IMR-90 (cell line): ENCODE data around the gene NMB. TPM values are rescaled to one million over a fixed set of nuclear protein-coding genes. Genes with fewer than 3 reads are reported as not detected.

Experiments used
- ATAC-seq: fragments of 200-7000 bp; cut with Tn5 transposase; 2 replicates; pipeline ENCODE4 v1.9.1; 2020; ENCODE audit warnings: low read depth, mild to moderate bottlenecking, moderate library complexity
- BruUV-seq: library from RNA; stranded (reverse); fragments of 400-500 nt; replicated peaks from 2 replicates; lab custom pipeline; 2021; lab: Mats Ljungman, UMichigan
- CTCF ChIA-PET: fragments of 300-600 bp; formaldehyde crosslinking; extraction: SDS; loops from one replicate; lab custom pipeline; 2021; ENCODE audit warnings: antibody characterized with exemption; lab: Yijun Ruan, JAX
- POLR2A ChIA-PET: fragments of 300-600 bp; sonication (Branson Sonifier 250); formaldehyde crosslinking; loops from one replicate; lab custom pipeline; 2022; ENCODE audit warnings: antibody characterized with exemption; ENCODE audit not compliant: unreplicated experiment; lab: Charles Lee
- DNase-seq: peaks from one replicate; pipeline ENCODE4 v3.0.0; 2013
- H2AFZ ChIP-seq: replicated peaks from 2 replicates; pipeline ENCODE3; 2013; ENCODE audit warnings: low read length, mild to moderate bottlenecking; ENCODE audit not compliant: poor library complexity
- H2AK5ac ChIP-seq: 2 replicates; pipeline ENCODE4 v1.6.1; 2013; ENCODE audit warnings: low read depth, low read length, inconsistent platforms
- H2AK9ac ChIP-seq: replicated peaks from 2 replicates; pipeline ENCODE3; 2013; ENCODE audit warnings: mild to moderate bottlenecking, low read depth, low read length, moderate library complexity; ENCODE audit not compliant: poor library complexity
- H2BK120ac ChIP-seq: 2 replicates; pipeline ENCODE4 v1.6.1; 2013; ENCODE audit warnings: low read depth, low read length, inconsistent platforms
- H2BK15ac ChIP-seq: 3 replicates; pipeline ENCODE4 v1.6.1; 2013; ENCODE audit warnings: low read depth, low read length, inconsistent platforms
- H2BK20ac ChIP-seq: 2 replicates; pipeline ENCODE4 v1.6.1; 2013; ENCODE audit warnings: low read depth, mild to moderate bottlenecking, inconsistent platforms, low read length, moderate library complexity
- H2BK5ac ChIP-seq: 2 replicates; pipeline ENCODE4 v1.6.1; 2013; ENCODE audit warnings: mild to moderate bottlenecking, low read depth, low read length, inconsistent platforms; ENCODE audit not compliant: poor library complexity, severe bottlenecking
- H3K14ac ChIP-seq: replicated peaks from 2 replicates; pipeline ENCODE4 v1.6.1; 2013; ENCODE audit warnings: low read depth, low read length, inconsistent platforms
- H3K18ac ChIP-seq: 2 replicates; pipeline ENCODE4 v1.6.1; 2013; ENCODE audit warnings: low read depth, low read length, control low read depth
- H3K23ac ChIP-seq: 2 replicates; pipeline ENCODE4 v1.6.1; 2013; ENCODE audit warnings: low read depth, low read length, inconsistent platforms
- H3K27ac ChIP-seq: 2 replicates; pipeline ENCODE4 v1.5.1; 2013; ENCODE audit warnings: mild to moderate bottlenecking, control low read depth, low read length; ENCODE audit not compliant: insufficient read depth
- H3K27me3 ChIP-seq: 2 replicates; pipeline ENCODE4 v1.6.1; 2013; ENCODE audit warnings: low read length; ENCODE audit not compliant: control insufficient read depth, insufficient read depth
- H3K36me3 ChIP-seq: 2 replicates; pipeline ENCODE4 v1.6.1; 2013; ENCODE audit warnings: low read length, mixed read lengths; ENCODE audit not compliant: control insufficient read depth, insufficient read depth
- H3K4ac ChIP-seq: 2 replicates; pipeline ENCODE4 v1.6.1; 2013; ENCODE audit warnings: low read depth, low read length, inconsistent platforms
- H3K4me1 ChIP-seq: 2 replicates; pipeline ENCODE4 v1.6.1; 2013; ENCODE audit warnings: low read length, mixed read lengths; ENCODE audit not compliant: control insufficient read depth, insufficient read depth
- H3K4me2 ChIP-seq: 2 replicates; pipeline ENCODE4 v1.6.1; 2013; ENCODE audit warnings: low read depth, mild to moderate bottlenecking, control low read depth, low read length, moderate library complexity
- H3K4me3 ChIP-seq: 2 replicates; pipeline ENCODE4 v1.5.1; 2013; ENCODE audit warnings: low read depth, mild to moderate bottlenecking, control low read depth, low read length, moderate library complexity; ENCODE audit not compliant: insufficient read depth
- H3K56ac ChIP-seq: 2 replicates; pipeline ENCODE4 v1.6.1; 2013; ENCODE audit warnings: low read length, inconsistent platforms; ENCODE audit not compliant: insufficient read depth; ENCODE audit errors: extremely low read depth
- H3K79me1 ChIP-seq, 2 experiments: 2 replicates each; pipeline ENCODE4 v1.6.1; 2013; ENCODE audit warnings: low read length in 2 of 2, inconsistent platforms in 1 of 2, low read depth in 1 of 2
- H3K9ac ChIP-seq: 2 replicates; pipeline ENCODE4 v1.6.1; 2013; ENCODE audit warnings: low read depth, low read length, control low read depth
- H3K9me1 ChIP-seq: 2 replicates; pipeline ENCODE4 v1.6.1; 2013; ENCODE audit warnings: low read length, inconsistent platforms; ENCODE audit not compliant: insufficient read depth
- H3K9me3 ChIP-seq: 2 replicates; pipeline ENCODE4 v1.6.1; 2013; ENCODE audit warnings: low read length; ENCODE audit not compliant: control insufficient read depth, insufficient read depth
- H4K20me1 ChIP-seq: 2 replicates; pipeline ENCODE4 v1.6.1; 2013; ENCODE audit warnings: low read length, inconsistent platforms; ENCODE audit not compliant: insufficient read depth
- H4K5ac ChIP-seq: 2 replicates; pipeline ENCODE4 v1.6.1; 2013; ENCODE audit warnings: mild to moderate bottlenecking, low read depth, low read length, control low read depth
- H4K8ac ChIP-seq, 2 experiments: 2 replicates each; pipeline ENCODE4 v1.6.1; 2013; ENCODE audit warnings: low read depth in 2 of 2, low read length in 2 of 2, control low read depth in 1 of 2, inconsistent platforms in 1 of 2
- H4K91ac ChIP-seq: 2 replicates; pipeline ENCODE4 v1.6.1; 2013; ENCODE audit warnings: low read depth, low read length, inconsistent platforms; ENCODE audit not compliant: insufficient read depth
- MAFK ChIP-seq: IDR thresholded peaks from 2 replicates; pipeline ENCODE4 v1.6.1; 2012; ENCODE audit warnings: low read depth, low read length, improper control_type of control experiment
- MXI1 ChIP-seq: IDR thresholded peaks from 2 replicates; pipeline ENCODE4 v1.6.1; 2012; ENCODE audit warnings: low read depth, mild to moderate bottlenecking, low read length, moderate library complexity, borderline replicate concordance
- RFX5 ChIP-seq: IDR thresholded peaks from 2 replicates; pipeline ENCODE4 v1.8.0; 2012; ENCODE audit warnings: low read depth, mild to moderate bottlenecking, low read length, moderate library complexity
- WGBS, 2 experiments: methylation state at CpG; one replicate each; pipeline versions ENCODE4 v1.1.5 to v1.1.7; 2013; ENCODE audit warnings: missing lambda C conversion rate in 2 of 2; ENCODE audit not compliant: insufficient read length in 1 of 2; ENCODE audit errors: extremely low coverage in 2 of 2; 5-methylcytosine and 5-hydroxymethylcytosine counted together
- dilution Hi-C: fragments of 300-500 bp; cut with HindIII; formaldehyde crosslinking; loops from one replicate; pipeline ENCODE4 v1.14.3; 2018; ENCODE audit warnings: low sequenced_read_pairs; ENCODE audit not compliant: unreplicated experiment
- in situ Hi-C: fragments of 300-500 bp; cut with MboI; formaldehyde crosslinking; loops from 3 replicates; pipeline ENCODE4 v1.14.3; 2019; ENCODE audit warnings: low sequenced_read_pairs, inconsistent platforms, mixed read lengths
- intact Hi-C: fragments of 100-400 bp; cut with micrococcal nuclease; formaldehyde crosslinking; loops from 2 replicates; pipeline ENCODE4 v1.10.0; 2022
- polyA plus RNA-seq, 3 experiments: library from polyadenylated mRNA; depleted of rRNA; stranded (reverse); fragments of >200 nt; gene quantifications; 2 replicates each; pipeline ENCODE4 v1.2.3, GENCODE V29; 2012; ENCODE audit warnings: low replicate concordance in 1 of 3
- total RNA-seq: library from RNA; depleted of rRNA; stranded (reverse); fragments of >200 nt; gene quantifications from 2 replicates; pipeline ENCODE4 v1.2.3, GENCODE V29; 2012
- TF ChIP-seq, protein P1 (sequence below): conservative IDR thresholded peaks from 2 replicates; pipeline ENCODE4 v1.5.1; 2012; ENCODE audit warnings: mild to moderate bottlenecking, low read depth, low read length, improper control_type of control experiment
- TF ChIP-seq, protein P2 (sequence below): fragments of 150-350 bp; IDR thresholded peaks from 2 replicates; pipeline ENCODE4 v1.6.1; 2016; ENCODE audit warnings: low read depth, mild to moderate bottlenecking, low read length, moderate library complexity, borderline replicate concordance

Gene NMB
- total and polyA plus RNA-seq, 2 of the 4 experiments (the other 2 are of a cell fraction): 1.3 to 3.8 TPM

DNA sequence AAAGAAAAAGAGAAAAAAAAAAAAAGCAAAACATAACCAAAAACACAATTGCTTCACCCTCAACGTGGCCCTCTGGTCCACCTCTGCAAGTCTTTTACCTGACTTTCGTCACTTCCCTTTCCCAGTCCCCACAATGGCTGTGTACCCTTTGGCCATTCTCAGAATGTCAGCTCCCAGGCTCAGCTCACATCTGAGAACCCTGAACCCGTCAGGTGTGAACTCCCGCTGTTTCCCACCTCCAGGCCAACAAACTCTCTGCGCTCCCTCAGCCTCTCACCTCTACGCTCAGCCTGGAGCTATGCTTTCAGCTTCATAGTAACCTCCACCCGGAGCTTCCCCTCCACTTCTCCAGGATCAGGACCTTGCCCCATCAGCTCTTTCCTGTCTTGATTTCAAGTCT is 33.6 kb downstream of the NMB start:
- Histone ChIP-seq H3K27ac (no peak overlapping the region), H3K9ac (no peak overlapping the region), H3K9me1 (no peaks in the 10 kb centered on the region), H3K79me1 (peaks cover 6 to 19% of the 10 kb centered on the region in 2 experiments), H2BK20ac (no peak overlapping the region), H2BK15ac (no peak overlapping the region), H3K56ac (no peak overlapping the region), H3K36me3 (peaks cover 34% of the 10 kb centered on the region), H2BK120ac (no peak overlapping the region), H4K20me1 (no peaks in the 10 kb centered on the region), H3K27me3 (no peaks in the 10 kb centered on the region), H3K18ac (no peak overlapping the region), H2BK5ac (no peak overlapping the region), H3K14ac (no peak overlapping the region), H4K5ac (no peak overlapping the region), H3K4me3 (no peak overlapping the region), H3K23ac (no peak overlapping the region), H2AK5ac (no peak overlapping the region), H4K8ac (no peak overlapping the region), H3K4me2 (no peak overlapping the region), H3K9me3 (peaks cover 28% of the 10 kb centered on the region), H2AFZ (no peak overlapping the region), H3K4ac (no peak overlapping the region), H2AK9ac (no peak overlapping the region), H4K91ac (no peak overlapping the region), H3K4me1 (no peaks in the 10 kb centered on the region)
- BruUV-seq: no TSS peak
- ChIA-PET CTCF (interaction anchor here (0.6 kb wide), 1 partner anchor 11 kb away, joined by 3 read pairs; no protein-coding TSS in a partner anchor), POLR2A (no interaction called here)
- 87% methylated on average over 2 of the region's 7 CpGs; no CpG with 5 or more reads in 1 of the 2 experiments for WGBS, 2 experiments
- no peak for ATAC-seq
- DNase-seq: no peak
- dilution Hi-C loops: no loop called here
- in situ Hi-C loops: no loop called here
- TF ChIP-seq RFX5 (no peak), MXI1 (no peak), MAFK (no peak)
- TF ChIP-seq, protein P1, sequence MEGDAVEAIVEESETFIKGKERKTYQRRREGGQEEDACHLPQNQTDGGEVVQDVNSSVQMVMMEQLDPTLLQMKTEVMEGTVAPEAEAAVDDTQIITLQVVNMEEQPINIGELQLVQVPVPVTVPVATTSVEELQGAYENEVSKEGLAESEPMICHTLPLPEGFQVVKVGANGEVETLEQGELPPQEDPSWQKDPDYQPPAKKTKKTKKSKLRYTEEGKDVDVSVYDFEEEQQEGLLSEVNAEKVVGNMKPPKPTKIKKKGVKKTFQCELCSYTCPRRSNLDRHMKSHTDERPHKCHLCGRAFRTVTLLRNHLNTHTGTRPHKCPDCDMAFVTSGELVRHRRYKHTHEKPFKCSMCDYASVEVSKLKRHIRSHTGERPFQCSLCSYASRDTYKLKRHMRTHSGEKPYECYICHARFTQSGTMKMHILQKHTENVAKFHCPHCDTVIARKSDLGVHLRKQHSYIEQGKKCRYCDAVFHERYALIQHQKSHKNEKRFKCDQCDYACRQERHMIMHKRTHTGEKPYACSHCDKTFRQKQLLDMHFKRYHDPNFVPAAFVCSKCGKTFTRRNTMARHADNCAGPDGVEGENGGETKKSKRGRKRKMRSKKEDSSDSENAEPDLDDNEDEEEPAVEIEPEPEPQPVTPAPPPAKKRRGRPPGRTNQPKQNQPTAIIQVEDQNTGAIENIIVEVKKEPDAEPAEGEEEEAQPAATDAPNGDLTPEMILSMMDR: no peak
- TF ChIP-seq, protein P2, sequence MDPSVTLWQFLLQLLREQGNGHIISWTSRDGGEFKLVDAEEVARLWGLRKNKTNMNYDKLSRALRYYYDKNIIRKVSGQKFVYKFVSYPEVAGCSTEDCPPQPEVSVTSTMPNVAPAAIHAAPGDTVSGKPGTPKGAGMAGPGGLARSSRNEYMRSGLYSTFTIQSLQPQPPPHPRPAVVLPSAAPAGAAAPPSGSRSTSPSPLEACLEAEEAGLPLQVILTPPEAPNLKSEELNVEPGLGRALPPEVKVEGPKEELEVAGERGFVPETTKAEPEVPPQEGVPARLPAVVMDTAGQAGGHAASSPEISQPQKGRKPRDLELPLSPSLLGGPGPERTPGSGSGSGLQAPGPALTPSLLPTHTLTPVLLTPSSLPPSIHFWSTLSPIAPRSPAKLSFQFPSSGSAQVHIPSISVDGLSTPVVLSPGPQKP: no peak
- intact Hi-C loops: no loop called here
